SK-N-SH treated with all-trans-retinoic acid at 6 μM for 48 hours (cell line): ENCODE data around the gene LMF1.
"Not testable (repeated sequence)": the region's sequence is repeated elsewhere in the genome, so short reads cannot be mapped to it uniquely, and the experiment has no call there.

Experiments used
- ATAC-seq: fragments of 200-7000 bp; cut with Tn5 transposase; 3 replicates; pipeline ENCODE4 v1.9.1; 2020; ENCODE audit warnings: mild to moderate bottlenecking, moderate library complexity
- BACH2 ChIP-seq: fragments of 250-450 bp; sonication (Bioruptor Pico); IDR thresholded peaks from 2 replicates; pipeline ENCODE4 v1.9.0; 2021; ENCODE audit warnings: mild to moderate bottlenecking, borderline replicate concordance
- CSDC2 ChIP-seq: fragments of 250-450 bp; sonication (Bioruptor Pico); IDR thresholded peaks from 2 replicates; pipeline ENCODE4 v1.5.0; 2020; ENCODE audit warnings: mild to moderate bottlenecking, moderate library complexity
- ESRRG ChIP-seq: fragments of 250-450 bp; sonication (Bioruptor Pico); IDR thresholded peaks from 2 replicates; pipeline ENCODE4 v1.6.1; 2021; ENCODE audit warnings: mild to moderate bottlenecking
- GLIS3 ChIP-seq: fragments of 250-450 bp; sonication (Bioruptor Pico); IDR thresholded peaks from 2 replicates; pipeline ENCODE4 v1.5.0; 2020; ENCODE audit warnings: mild to moderate bottlenecking, moderate library complexity
- OSR1 ChIP-seq: fragments of 250-450 bp; sonication (Bioruptor Pico); IDR thresholded peaks from 2 replicates; pipeline ENCODE4 v1.8.0; 2022; ENCODE audit warnings: moderate library complexity, mild to moderate bottlenecking, inconsistent platforms
- PPARA ChIP-seq: fragments of 250-450 bp; sonication (Bioruptor Pico); IDR thresholded peaks from 2 replicates; pipeline ENCODE4 v1.5.0; 2020; ENCODE audit warnings: mild to moderate bottlenecking, borderline replicate concordance
- RARB ChIP-seq: fragments of 250-450 bp; sonication (Bioruptor Pico); IDR thresholded peaks from 2 replicates; pipeline ENCODE4 v1.8.0; 2021; ENCODE audit warnings: mild to moderate bottlenecking, moderate library complexity
- SNAI2 ChIP-seq: fragments of 250-450 bp; sonication (Bioruptor Pico); IDR thresholded peaks from 2 replicates; pipeline ENCODE4 v1.5.0; 2020; ENCODE audit warnings: mild to moderate bottlenecking, moderate library complexity
- TCF4 ChIP-seq: fragments of 250-450 bp; sonication (Bioruptor Pico); IDR thresholded peaks from 2 replicates; pipeline ENCODE4 v1.8.0; 2021; ENCODE audit warnings: mild to moderate bottlenecking, moderate library complexity, borderline replicate concordance
- TOX ChIP-seq: fragments of 250-450 bp; sonication (Bioruptor Pico); IDR thresholded peaks from 2 replicates; pipeline ENCODE4 v1.8.0; 2021; ENCODE audit warnings: mild to moderate bottlenecking, moderate library complexity, borderline replicate concordance
- ZC3H10 ChIP-seq: fragments of 250-450 bp; sonication (Bioruptor Pico); IDR thresholded peaks from 2 replicates; pipeline ENCODE4 v1.5.1; 2021; ENCODE audit warnings: mild to moderate bottlenecking, moderate library complexity
- ZNF565 ChIP-seq: fragments of 450-650 bp; formaldehyde crosslinking; conservative IDR thresholded peaks from 2 replicates; pipeline ENCODE4 v1.5.0; 2020; ENCODE audit warnings: low read depth, mild to moderate bottlenecking, moderate library complexity
- ZNF70 ChIP-seq: fragments of 450-650 bp; formaldehyde crosslinking; IDR thresholded peaks from 2 replicates; pipeline ENCODE4 v1.5.0; 2020; ENCODE audit warnings: mild to moderate bottlenecking, moderate library complexity
- ZNF8 ChIP-seq: fragments of 450-650 bp; formaldehyde crosslinking; IDR thresholded peaks from 2 replicates; pipeline ENCODE4 v1.5.0; 2020; ENCODE audit warnings: mild to moderate bottlenecking, moderate library complexity
- TF ChIP-seq, protein P1 (sequence below): fragments of 250-450 bp; sonication (Bioruptor Pico); IDR thresholded peaks from 2 replicates; pipeline ENCODE4 v1.5.1; 2021; ENCODE audit warnings: mild to moderate bottlenecking, moderate library complexity
- TF ChIP-seq, protein P2 (sequence below): fragments of 250-450 bp; sonication (Bioruptor Pico); IDR thresholded peaks from 2 replicates; pipeline ENCODE4 v1.5.1; 2020; ENCODE audit warnings: low read depth, mild to moderate bottlenecking, moderate library complexity
- TF ChIP-seq, protein P3 (sequence below): fragments of 250-450 bp; sonication (Bioruptor Pico); IDR thresholded peaks from 2 replicates; pipeline ENCODE4 v1.8.0; 2021; ENCODE audit warnings: low read depth, mild to moderate bottlenecking, moderate library complexity, borderline replicate concordance
- TF ChIP-seq, protein P4 (sequence below): fragments of 250-450 bp; sonication (Bioruptor Pico); IDR thresholded peaks from 2 replicates; pipeline ENCODE4 v1.8.0; 2020; ENCODE audit warnings: mild to moderate bottlenecking, moderate library complexity, borderline replicate concordance

The LMF1 gene

DNA sequence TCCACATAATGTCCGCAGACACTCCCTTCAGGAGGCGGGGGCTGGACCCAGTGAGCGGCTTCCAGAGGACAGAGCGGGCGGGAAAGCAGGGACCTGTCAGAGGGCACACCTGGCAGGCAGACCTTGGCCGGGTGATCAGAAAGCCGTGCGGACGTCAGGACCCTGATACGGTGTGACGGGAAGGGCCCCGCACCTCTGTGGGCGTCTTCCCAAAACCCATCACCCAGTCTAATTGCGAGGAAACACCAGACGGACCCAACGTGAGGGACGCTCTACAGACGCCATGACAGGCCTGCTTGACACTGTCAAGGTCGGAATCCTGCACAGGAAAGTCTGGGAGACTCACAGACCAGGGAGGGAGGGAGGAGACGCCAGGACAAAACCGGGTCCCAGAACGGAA lies 8.4 kb downstream of the LMF1 start:
- ATAC-seq = no peak
- TF ChIP-seq TOX (CRISPR knock-in tag) (no peak), ESRRG (CRISPR knock-in tag) (no peak), GLIS3 (CRISPR knock-in tag) (no peak), SNAI2 (CRISPR knock-in tag) (no peak), ZNF70 (CRISPR knock-in tag) (no peak), RARB (CRISPR knock-in tag) (no peak)
- TF ChIP-seq, protein P1, sequence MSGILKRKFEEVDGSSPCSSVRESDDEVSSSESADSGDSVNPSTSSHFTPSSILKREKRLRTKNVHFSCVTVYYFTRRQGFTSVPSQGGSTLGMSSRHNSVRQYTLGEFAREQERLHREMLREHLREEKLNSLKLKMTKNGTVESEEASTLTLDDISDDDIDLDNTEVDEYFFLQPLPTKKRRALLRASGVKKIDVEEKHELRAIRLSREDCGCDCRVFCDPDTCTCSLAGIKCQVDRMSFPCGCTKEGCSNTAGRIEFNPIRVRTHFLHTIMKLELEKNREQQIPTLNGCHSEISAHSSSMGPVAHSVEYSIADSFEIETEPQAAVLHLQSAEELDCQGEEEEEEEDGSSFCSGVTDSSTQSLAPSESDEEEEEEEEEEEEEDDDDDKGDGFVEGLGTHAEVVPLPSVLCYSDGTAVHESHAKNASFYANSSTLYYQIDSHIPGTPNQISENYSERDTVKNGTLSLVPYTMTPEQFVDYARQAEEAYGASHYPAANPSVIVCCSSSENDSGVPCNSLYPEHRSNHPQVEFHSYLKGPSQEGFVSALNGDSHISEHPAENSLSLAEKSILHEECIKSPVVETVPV (CRISPR knock-in tag) = no peak

DNA sequence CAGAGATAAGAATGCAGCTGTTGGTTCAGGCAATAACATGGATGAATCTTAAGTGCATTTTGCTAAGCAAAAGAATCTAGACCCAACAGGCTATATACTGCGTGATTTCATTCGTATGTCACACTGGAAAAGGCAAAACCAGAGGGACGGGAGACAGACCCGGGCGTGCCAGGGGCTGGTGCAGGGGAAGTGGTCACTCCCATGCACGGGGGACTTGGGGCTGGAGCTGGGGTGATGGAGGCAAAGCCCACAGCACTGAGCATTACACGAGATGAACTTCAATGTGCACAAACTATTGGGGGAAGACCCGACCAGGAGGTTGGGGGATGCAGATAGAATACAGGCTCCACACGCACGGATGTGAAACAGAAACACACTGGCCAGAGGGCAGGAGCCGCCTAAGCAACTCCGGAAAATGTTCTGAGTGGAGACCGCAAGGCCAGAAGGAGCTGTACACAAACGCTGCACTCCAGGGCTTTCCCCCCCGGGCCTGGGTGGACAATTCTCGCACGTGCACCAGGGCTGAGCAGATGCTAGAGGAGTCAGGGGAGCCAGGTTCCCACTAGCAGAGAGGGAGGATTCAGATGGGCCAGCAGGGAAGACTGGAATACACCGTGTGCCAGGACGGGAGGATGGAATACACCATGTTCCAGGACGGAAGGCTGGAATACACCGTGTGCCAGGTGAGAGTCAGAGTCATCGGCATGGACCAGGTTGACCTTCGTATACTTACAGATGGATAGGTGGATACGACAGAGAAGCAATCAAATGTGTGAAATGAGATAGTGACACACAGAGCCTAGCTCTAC lies 11.3 kb downstream of the LMF1 start:
- TF ChIP-seq PPARA (CRISPR knock-in tag) (no peak), ZC3H10 (CRISPR knock-in tag) (no peak), RARB (CRISPR knock-in tag) (no peak), CSDC2 (CRISPR knock-in tag) (no peak), ZNF8 (CRISPR knock-in tag) (no peak), SNAI2 (CRISPR knock-in tag) (no peak), ZNF565 (CRISPR knock-in tag) (no peak), TOX (CRISPR knock-in tag) (no peak), ESRRG (CRISPR knock-in tag) (no peak), BACH2 (no peak), GLIS3 (CRISPR knock-in tag) (no peak), OSR1 (no peak)
- TF ChIP-seq, protein P2, sequence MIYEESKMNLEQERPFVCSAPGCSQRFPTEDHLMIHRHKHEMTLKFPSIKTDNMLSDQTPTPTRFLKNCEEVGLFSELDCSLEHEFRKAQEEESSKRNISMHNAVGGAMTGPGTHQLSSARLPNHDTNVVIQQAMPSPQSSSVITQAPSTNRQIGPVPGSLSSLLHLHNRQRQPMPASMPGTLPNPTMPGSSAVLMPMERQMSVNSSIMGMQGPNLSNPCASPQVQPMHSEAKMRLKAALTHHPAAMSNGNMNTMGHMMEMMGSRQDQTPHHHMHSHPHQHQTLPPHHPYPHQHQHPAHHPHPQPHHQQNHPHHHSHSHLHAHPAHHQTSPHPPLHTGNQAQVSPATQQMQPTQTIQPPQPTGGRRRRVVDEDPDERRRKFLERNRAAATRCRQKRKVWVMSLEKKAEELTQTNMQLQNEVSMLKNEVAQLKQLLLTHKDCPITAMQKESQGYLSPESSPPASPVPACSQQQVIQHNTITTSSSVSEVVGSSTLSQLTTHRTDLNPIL (CRISPR knock-in tag) = no peak
- TF ChIP-seq, protein P3, sequence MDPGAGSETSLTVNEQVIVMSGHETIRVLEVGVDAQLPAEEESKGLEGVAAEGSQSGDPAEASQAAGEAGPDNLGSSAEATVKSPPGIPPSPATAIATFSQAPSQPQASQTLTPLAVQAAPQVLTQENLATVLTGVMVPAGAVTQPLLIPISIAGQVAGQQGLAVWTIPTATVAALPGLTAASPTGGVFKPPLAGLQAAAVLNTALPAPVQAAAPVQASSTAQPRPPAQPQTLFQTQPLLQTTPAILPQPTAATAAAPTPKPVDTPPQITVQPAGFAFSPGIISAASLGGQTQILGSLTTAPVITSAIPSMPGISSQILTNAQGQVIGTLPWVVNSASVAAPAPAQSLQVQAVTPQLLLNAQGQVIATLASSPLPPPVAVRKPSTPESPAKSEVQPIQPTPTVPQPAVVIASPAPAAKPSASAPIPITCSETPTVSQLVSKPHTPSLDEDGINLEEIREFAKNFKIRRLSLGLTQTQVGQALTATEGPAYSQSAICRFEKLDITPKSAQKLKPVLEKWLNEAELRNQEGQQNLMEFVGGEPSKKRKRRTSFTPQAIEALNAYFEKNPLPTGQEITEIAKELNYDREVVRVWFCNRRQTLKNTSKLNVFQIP (CRISPR knock-in tag) = no peak
- TF ChIP-seq, protein P4, sequence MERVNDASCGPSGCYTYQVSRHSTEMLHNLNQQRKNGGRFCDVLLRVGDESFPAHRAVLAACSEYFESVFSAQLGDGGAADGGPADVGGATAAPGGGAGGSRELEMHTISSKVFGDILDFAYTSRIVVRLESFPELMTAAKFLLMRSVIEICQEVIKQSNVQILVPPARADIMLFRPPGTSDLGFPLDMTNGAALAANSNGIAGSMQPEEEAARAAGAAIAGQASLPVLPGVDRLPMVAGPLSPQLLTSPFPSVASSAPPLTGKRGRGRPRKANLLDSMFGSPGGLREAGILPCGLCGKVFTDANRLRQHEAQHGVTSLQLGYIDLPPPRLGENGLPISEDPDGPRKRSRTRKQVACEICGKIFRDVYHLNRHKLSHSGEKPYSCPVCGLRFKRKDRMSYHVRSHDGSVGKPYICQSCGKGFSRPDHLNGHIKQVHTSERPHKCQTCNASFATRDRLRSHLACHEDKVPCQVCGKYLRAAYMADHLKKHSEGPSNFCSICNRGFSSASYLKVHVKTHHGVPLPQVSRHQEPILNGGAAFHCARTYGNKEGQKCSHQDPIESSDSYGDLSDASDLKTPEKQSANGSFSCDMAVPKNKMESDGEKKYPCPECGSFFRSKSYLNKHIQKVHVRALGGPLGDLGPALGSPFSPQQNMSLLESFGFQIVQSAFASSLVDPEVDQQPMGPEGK (CRISPR knock-in tag) = no peak
- no peak for ATAC-seq

DNA sequence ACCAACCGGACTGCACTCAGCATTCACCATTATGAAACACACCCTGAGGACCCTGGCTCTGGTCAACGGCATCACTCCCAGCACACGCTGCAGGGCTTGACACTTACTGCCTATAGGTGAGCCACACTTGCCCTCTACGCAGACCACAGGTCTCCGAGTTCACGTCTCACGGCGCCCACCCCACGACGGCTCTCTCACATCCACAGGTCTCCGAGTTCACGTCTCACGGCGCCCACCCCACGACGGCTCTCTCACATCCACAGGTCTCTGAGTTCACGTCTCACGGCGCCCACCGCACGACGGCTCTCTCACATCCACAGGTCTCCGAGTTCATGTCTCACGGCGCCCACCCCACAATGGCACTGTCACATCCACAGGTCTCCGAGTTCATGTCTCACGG lies 15.0 kb downstream of the LMF1 start:
- not testable (repeated sequence) for ATAC-seq

DNA sequence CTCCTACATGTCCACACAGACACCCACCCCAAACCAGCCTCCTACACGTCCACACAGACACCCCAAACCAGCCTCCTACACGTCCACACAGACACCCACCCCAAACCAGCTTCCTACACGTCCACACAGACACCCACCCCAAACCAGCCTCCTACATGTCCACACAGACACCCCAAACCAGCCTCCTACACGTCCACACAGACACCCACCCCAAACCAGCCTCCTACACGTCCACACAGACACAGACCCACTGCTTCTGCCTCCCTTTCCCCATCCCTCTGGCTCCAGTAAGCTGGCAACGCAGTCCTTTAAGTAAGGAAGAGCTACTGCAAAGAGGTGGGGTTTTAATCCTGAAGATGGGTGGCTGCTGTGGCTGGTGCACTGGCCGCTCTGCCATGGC lies 17.0 kb downstream of the LMF1 start:
- not testable (repeated sequence) for ATAC-seq

DNA sequence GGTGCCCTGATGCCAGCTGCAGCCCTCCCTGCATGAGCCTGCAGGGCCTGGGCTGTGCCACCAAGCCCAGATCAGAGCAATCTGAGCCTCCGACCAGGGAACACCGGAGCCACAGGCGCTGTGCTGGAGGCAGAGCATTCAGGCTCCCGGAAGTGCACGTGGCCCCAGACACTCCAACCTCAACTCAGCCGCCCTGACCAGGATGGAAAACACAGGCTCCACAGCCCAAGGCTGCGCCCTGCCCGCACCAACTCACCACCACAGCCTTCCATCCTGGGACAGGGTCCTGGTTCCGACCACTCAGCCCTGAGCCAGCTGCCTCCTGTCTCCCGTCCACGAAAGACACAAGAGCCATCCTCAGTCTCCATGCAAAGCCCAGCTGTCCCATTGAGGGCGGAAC lies 18.5 kb downstream of the LMF1 start:
- ATAC-seq = no peak
- TF ChIP-seq ZNF565 (CRISPR knock-in tag) (no peak), TCF4 (CRISPR knock-in tag) (no peak)
